Smooth muscle cell (in vitro differentiated cells): ENCODE results near the gene IFFO2. TPM values are rescaled to one million over a fixed set of nuclear protein-coding genes. Genes with fewer than 3 reads are reported as not detected.
"Not testable (repeated sequence)": the region's sequence is repeated elsewhere in the genome, so short reads cannot be mapped to it uniquely, and the experiment has no call there.

Source experiments
- DNase-seq: peaks from one replicate; lab custom pipeline; 2025; ENCODE audit not compliant: unreplicated experiment; lab: John Stamatoyannopoulos, UW
- H2AFZ ChIP-seq: fragments of 200-600 bp; sonication (generic); 2 replicates; pipeline ENCODE4 v1.6.0; 2016; ENCODE audit warnings: antibody characterized with exemption, low read depth, mild to moderate bottlenecking
- H3F3A ChIP-seq: fragments of 200-600 bp; sonication (generic); 2 replicates; pipeline ENCODE4 v1.6.0; 2017; ENCODE audit warnings: antibody characterized with exemption, low read depth
- H3K27ac ChIP-seq: fragments of 200-600 bp; sonication (generic); 2 replicates; pipeline ENCODE4 v1.5.1; 2016; ENCODE audit warnings: low read depth, mild to moderate bottlenecking
- H3K27me3 ChIP-seq: fragments of 200-600 bp; sonication (generic); 2 replicates; pipeline ENCODE4 v1.6.1; 2016; ENCODE audit warnings: low read depth, mild to moderate bottlenecking
- H3K36me3 ChIP-seq: fragments of 200-600 bp; sonication (generic); 2 replicates; pipeline ENCODE4 v1.5.1; 2016; ENCODE audit warnings: low read depth
- H3K4me1 ChIP-seq: fragments of 200-600 bp; sonication (generic); 2 replicates; pipeline ENCODE4 v1.5.1; 2016; ENCODE audit warnings: low read depth
- H3K4me2 ChIP-seq: fragments of 200-600 bp; sonication (generic); 2 replicates; pipeline ENCODE4 v1.6.0; 2016; ENCODE audit warnings: mild to moderate bottlenecking
- H3K4me3 ChIP-seq: fragments of 200-600 bp; sonication (generic); 2 replicates; pipeline ENCODE4 v1.5.1; 2016; ENCODE audit warnings: mild to moderate bottlenecking
- H3K79me2 ChIP-seq: fragments of 200-600 bp; sonication (generic); 2 replicates; pipeline ENCODE4 v1.6.0; 2016; ENCODE audit warnings: low read depth, mild to moderate bottlenecking
- H3K9ac ChIP-seq: fragments of 200-600 bp; sonication (generic); 2 replicates; pipeline ENCODE4 v1.6.0; 2016; ENCODE audit warnings: low read depth
- H3K9me3 ChIP-seq: fragments of 200-600 bp; sonication (generic); replicated peaks from 2 replicates; pipeline ENCODE4 v1.5.1; 2016; ENCODE audit warnings: low read depth
- H4K20me1 ChIP-seq: fragments of 200-600 bp; sonication (generic); 2 replicates; pipeline ENCODE4 v1.6.0; 2016; ENCODE audit warnings: low read depth
- WGBS: methylation state at CpG from one replicate; pipeline ENCODE4 v1.1.7; 2016; ENCODE audit warnings: low lambda C conversion rate; 5-methylcytosine and 5-hydroxymethylcytosine counted together
- polyA plus RNA-seq: library from polyadenylated mRNA; unstranded; fragments of >200 nt; fragmentation: Nextera tagmentation; extraction: Ambion mirVana; gene quantifications from 2 replicates; pipeline ENCODE4 v1.2.1, GENCODE V29; 2016
- total RNA-seq: library from RNA; depleted of rRNA; stranded (reverse); fragments of >200 nt; gene quantifications from 2 replicates; pipeline ENCODE4 v1.2.3, GENCODE V29; 2014
- TF ChIP-seq, protein P1 (sequence below): fragments of 200-600 bp; sonication (generic); IDR thresholded peaks from 2 replicates; pipeline ENCODE4 v1.5.1; 2017; ENCODE audit warnings: borderline replicate concordance, mild to moderate bottlenecking, antibody characterized with exemption; ENCODE audit not compliant: insufficient read depth, poor library complexity, severe bottlenecking

IFFO2 gene
- total and polyA plus RNA-seq, 2 experiments from 2014 or later: 5.7 to 19.1 TPM

DNA sequence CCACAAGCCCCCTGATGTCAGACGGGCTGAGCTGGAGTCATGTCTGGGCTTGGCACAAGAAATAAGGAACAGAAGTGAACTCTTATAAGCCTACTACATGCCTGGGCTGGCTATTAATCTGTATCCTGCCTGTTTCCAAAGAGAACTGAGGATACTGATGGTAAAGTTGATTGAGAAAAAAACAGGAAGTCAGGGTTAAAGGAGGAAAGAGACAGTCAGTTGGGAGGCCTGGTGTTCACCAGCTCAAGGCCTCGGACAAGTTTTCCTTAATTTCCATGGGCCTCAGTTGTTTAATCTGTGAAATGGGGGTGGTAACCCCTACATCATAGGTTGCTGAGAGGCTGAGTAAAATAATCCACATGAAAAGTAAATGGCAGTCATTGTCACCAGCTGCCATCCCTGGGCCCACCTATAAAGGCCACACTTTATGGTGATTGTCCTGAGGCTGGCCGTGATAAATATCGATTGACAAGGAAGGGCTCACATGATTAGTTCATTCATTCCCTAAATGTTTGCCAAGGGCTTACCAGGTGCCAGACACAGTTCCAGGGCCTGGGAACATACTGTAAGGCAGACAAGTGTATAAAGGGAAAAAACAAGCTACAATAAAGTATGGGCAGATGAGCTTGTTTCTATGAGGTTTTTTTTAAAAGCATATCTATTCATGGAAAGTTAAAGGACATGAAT, 57.0 kb downstream of the IFFO2 start:
- no peaks in the 10 kb centered on the region for H3K36me3 ChIP-seq
- no peak overlapping the region for H3K9ac ChIP-seq
- WGBS: 90% methylated on average over 4 of the region's 4 CpGs
- H3K9me3 ChIP-seq: no peaks in the 10 kb centered on the region
- no peak for DNase-seq
- TF ChIP-seq, protein P1, sequence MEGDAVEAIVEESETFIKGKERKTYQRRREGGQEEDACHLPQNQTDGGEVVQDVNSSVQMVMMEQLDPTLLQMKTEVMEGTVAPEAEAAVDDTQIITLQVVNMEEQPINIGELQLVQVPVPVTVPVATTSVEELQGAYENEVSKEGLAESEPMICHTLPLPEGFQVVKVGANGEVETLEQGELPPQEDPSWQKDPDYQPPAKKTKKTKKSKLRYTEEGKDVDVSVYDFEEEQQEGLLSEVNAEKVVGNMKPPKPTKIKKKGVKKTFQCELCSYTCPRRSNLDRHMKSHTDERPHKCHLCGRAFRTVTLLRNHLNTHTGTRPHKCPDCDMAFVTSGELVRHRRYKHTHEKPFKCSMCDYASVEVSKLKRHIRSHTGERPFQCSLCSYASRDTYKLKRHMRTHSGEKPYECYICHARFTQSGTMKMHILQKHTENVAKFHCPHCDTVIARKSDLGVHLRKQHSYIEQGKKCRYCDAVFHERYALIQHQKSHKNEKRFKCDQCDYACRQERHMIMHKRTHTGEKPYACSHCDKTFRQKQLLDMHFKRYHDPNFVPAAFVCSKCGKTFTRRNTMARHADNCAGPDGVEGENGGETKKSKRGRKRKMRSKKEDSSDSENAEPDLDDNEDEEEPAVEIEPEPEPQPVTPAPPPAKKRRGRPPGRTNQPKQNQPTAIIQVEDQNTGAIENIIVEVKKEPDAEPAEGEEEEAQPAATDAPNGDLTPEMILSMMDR: no peak
- H3K79me2 ChIP-seq: no peaks in the 10 kb centered on the region
- H3K27me3 ChIP-seq: no peaks in the 10 kb centered on the region
- H3K4me1 ChIP-seq: peaks cover 7% of the 10 kb centered on the region
- H3F3A ChIP-seq: peaks cover 7% of the 10 kb centered on the region
- H3K27ac ChIP-seq: no peak overlapping the region
- no peak overlapping the region for H2AFZ ChIP-seq
- H4K20me1 ChIP-seq: no peaks in the 10 kb centered on the region
- H3K4me2 ChIP-seq: no peak overlapping the region
- H3K4me3 ChIP-seq: no peak overlapping the region

DNA sequence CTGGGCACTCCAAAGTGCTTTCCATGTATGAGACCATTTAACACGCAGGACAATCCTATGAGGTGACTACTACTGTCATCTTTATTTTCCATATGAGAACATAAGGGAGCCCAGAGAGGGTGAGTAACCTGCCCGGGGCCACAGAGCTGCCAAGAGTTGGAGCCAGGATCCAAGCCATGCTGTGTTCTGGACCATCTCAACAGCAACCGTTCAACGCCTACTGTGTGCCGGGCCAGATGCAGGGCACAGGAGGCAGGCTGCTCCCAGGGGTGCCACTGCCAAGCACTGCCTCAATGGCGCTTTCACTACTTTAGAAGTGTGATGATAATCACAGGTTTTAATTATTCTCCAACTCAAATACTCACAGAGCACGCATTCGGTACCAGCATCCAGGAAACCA, 57.9 kb downstream of the IFFO2 start:
- 93% methylated on average over 8 of the region's 8 CpGs for WGBS
- no peak overlapping the region for H3K4me2 ChIP-seq
- H3K9ac ChIP-seq: no peak overlapping the region
- no peak overlapping the region for H2AFZ ChIP-seq
- no peak overlapping the region for H3K4me3 ChIP-seq
- no peaks in the 10 kb centered on the region for H3K9me3 ChIP-seq
- DNase-seq: no peak
- peaks cover 7% of the 10 kb centered on the region for H3F3A ChIP-seq
- H3K36me3 ChIP-seq: no peaks in the 10 kb centered on the region
- no peak overlapping the region for H3K27ac ChIP-seq
- no peaks in the 10 kb centered on the region for H3K79me2 ChIP-seq
- no peaks in the 10 kb centered on the region for H3K27me3 ChIP-seq
- TF ChIP-seq, protein P1: no peak
- peaks cover 7% of the 10 kb centered on the region for H3K4me1 ChIP-seq
- no peaks in the 10 kb centered on the region for H4K20me1 ChIP-seq

DNA sequence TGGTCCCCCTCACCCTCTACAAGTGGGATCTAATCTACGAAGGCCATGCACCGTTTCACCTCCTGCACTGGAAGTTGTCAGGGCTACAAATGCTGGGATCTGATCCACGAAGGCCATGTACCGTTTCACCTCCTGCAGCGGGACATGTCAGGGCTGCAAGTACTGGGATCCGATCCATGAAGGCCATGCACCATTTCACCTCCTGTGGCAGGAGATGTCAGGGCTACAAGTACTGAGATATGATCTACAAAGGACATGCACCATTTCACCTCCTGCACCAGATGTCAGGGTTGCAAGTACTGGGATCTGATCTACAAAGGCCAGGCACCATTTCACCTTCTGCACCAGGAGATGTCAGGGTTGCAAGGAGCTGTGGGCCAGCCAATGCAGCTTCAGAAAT, 61.2 kb downstream of the IFFO2 start:
- no peak for DNase-seq
- Histone ChIP-seq H3K4me2 (no peak overlapping the region), H3K27ac (no peak overlapping the region), H3K9ac (no peak overlapping the region), H3K4me3 (no peak overlapping the region), H3K4me1 (no peaks in the 10 kb centered on the region), H2AFZ (no peak overlapping the region), H3K9me3 (no peaks in the 10 kb centered on the region), H3K27me3 (no peaks in the 10 kb centered on the region), H3K79me2 (no peaks in the 10 kb centered on the region), H4K20me1 (no peaks in the 10 kb centered on the region), H3F3A (no peaks in the 10 kb centered on the region), H3K36me3 (no peaks in the 10 kb centered on the region)
- TF ChIP-seq, protein P1: no peak
- 94% methylated on average over 6 of the region's 6 CpGs for WGBS

DNA sequence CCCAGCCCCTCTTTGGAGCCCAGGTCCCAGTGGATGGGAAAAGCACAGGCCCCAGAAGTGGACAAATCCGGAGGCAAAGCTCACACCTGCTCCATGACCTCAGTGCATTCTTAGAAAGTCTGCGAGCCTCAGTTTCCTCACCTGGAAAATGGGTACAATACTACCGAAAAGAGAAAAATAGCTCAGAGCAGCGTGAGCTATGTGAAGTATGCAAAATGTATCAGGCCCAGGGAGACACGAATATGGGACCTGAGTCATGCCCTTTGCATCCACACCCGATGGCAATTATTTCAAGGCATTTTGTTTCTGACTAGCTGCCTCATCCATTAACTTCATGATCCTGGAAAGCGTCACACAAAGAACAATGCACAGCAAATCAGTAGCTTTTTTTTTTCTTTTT, 63.4 kb downstream of the IFFO2 start:
- H3K9ac ChIP-seq: no peak overlapping the region
- H3K79me2 ChIP-seq: no peaks in the 10 kb centered on the region
- no peaks in the 10 kb centered on the region for H4K20me1 ChIP-seq
- DNase-seq: no peak
- H3K9me3 ChIP-seq: no peaks in the 10 kb centered on the region
- H3K4me1 ChIP-seq: no peaks in the 10 kb centered on the region
- H3K27me3 ChIP-seq: no peaks in the 10 kb centered on the region
- no peak overlapping the region for H3K4me2 ChIP-seq
- TF ChIP-seq, protein P1: no peak
- WGBS: 84% methylated on average over 7 of the region's 7 CpGs
- H3K4me3 ChIP-seq: no peak overlapping the region
- no peak overlapping the region for H3K27ac ChIP-seq
- H2AFZ ChIP-seq: no peak overlapping the region
- no peaks in the 10 kb centered on the region for H3K36me3 ChIP-seq
- no peaks in the 10 kb centered on the region for H3F3A ChIP-seq

DNA sequence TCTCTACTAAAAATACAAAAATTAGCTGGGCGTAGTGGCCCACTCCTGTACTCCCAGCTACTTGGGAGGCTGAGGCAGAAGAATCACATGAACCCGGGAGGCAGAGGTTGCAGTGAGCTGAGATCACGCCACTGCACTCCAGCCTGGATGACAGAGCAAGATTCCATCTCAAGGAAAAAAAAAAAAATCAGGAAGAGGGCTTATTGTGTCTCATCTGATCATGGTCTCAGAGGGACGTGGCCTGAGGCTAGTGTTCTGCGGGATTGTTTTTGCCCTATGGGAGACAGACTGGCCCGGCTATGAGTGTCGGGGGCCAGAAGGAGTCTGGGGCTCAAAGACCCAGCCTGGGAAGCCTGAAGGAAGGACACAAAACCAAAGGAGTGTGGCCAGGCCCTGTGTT, 64.6 kb downstream of the IFFO2 start:
- H3K4me3 ChIP-seq, H4K20me1 ChIP-seq, DNase-seq, H3F3A ChIP-seq, H3K27ac ChIP-seq, H3K79me2 ChIP-seq, H2AFZ ChIP-seq, H3K27me3 ChIP-seq, H3K36me3 ChIP-seq, H3K9ac ChIP-seq, H3K4me2 ChIP-seq, H3K9me3 ChIP-seq, H3K4me1 ChIP-seq: not testable (repeated sequence)
- WGBS: 75% methylated on average over 7 of the region's 7 CpGs
